ENCODE results near the gene HARBI1.

- TF ChIP-seq CTCF (IDR thresholded peaks at IDR 0.05; ENCODE audit: insufficient read depth, low read depth, low read length) (no peak), EZH2 (IDR thresholded peaks at IDR 0.05; ENCODE audit: insufficient read depth, low read length) (no peak)
Observed at GRCh38 chr11:46609386-46609785, 7.6 kb downstream of the HARBI1 start.
